SK-MEL-5 (cell line): ENCODE results near the gene COL15A1. TPM values are rescaled to one million over a fixed set of nuclear protein-coding genes. Genes with fewer than 3 reads are reported as not detected.

ENCODE experiments used
- DNase-seq: peaks from one replicate; pipeline ENCODE4 v3.0.0-alpha.2; 2016; ENCODE audit warnings: low read depth, low spot score
- in situ Hi-C: cut with HindIII; loops from 2 replicates; pipeline ENCODE4 v1.10.0; 2016; ENCODE audit warnings: low sequenced_read_pairs, high pct_unique_total_duplicates, low pct_unique_long_range_greater_than_20kb
- total RNA-seq: library from RNA; depleted of rRNA; stranded (reverse); fragments of >200 nt; shearing (Covaris generic); gene quantifications from 2 replicates; pipeline ENCODE4 v1.2.3, GENCODE V29; 2014

The COL15A1 gene
- total RNA-seq, 1 experiment from 2014 or later, result 0.77 TPM

DNA sequence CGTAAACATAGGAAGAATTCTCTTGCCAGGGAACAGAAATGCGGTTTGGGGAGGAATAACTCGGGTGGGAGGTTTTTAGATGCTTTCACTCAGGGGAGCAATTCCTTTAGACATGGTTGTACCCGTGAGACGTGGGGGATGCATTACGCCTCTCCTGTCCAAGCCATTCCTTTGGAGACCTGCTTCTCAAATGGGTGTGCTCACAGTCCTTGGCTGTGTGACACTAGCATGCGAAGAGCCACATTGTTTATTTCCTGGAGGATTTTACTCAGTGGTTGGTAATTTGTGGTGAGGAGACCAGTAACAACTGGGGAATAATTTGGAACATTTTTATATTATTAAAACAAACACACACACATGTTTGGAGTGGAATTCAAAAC lies 18.5 kb downstream of the COL15A1 start:
- DNase-seq, result no peak
- in situ Hi-C loops, result no loop called here

DNA sequence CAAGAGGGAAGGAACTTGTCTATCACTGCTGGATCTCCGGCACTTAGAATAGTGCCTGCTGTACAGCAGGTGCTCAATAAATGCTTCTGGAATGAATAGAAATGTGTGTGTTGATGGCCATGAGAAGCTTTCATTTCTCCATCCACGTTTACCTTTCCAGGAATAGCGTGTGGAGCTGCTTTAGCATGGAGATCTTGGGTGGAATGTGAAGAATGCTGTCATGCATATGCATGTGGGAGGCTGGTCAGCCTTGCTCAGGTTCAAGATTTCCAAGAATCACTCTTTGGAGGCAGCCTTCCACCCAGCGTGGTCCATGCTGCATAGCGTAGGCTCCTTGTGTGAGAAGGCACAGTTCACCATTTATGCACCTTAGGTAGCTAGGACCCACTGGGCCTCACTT lies 19.2 kb downstream of the COL15A1 start:
- no peak for DNase-seq
- in situ Hi-C loops, result no loop called here

DNA sequence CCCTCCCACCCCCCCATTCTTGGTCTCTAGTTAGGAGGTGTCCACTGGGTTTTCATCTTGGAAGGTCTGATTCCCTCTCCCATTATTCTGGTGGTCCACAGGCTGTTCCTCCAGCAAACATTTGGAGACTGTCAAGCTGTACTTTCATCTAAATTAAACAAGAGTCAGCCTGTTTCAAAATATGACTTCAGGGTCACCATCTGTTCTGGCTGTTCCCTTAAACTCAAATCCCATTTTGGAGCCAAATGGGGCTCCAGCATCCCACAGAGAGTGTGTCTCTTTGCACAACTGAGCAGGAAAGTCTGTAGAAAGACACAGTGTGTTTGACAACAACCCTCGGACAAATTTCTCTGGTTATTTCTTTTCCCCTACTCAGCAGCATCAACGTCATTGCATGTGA lies 20.5 kb downstream of the COL15A1 start:
- in situ Hi-C loops, result no loop called here
- DNase-seq, result no peak

DNA sequence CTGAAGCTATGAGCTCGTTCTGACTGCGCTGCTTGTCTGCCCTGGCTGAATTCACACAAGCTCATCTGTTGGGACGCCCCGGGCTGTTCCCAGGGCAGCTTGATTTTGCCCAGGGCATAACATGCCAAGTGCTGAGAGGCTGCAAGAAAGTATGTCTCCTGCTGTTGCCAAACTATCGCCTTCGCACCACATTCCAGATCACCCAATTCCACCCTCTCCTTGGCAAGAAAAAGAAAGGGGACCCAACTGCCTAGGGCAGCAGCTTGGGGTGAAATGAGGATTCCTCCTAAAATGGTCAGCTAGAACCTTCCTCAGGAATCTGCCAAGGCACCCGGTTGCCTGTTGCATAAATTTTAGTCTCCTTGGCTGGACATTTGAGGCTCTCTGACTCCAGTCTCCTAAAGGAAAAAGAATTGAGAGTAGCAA lies 21.2 kb downstream of the COL15A1 start:
- DNase-seq, result no peak
- in situ Hi-C loops, result no loop called here

DNA sequence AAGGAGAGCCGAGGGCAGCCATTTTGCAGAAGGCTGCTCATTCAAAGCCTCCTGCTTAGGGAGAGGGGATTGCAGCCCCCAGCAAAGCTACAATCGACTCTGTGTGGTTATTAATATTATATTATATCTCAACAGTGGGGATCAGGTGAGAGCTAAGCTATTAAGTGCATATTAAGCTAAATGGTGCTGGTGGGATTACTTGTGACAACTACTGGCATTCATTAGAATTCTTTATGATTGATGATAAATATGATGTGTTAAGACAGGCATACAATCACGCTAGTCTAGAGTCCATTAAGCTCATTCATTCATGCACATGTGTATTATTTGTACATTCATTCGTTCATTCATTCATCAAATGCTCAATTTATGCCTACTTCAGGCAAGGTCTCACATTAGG lies 23.0 kb downstream of the COL15A1 start:
- in situ Hi-C loops, result no loop called here
- no peak for DNase-seq

DNA sequence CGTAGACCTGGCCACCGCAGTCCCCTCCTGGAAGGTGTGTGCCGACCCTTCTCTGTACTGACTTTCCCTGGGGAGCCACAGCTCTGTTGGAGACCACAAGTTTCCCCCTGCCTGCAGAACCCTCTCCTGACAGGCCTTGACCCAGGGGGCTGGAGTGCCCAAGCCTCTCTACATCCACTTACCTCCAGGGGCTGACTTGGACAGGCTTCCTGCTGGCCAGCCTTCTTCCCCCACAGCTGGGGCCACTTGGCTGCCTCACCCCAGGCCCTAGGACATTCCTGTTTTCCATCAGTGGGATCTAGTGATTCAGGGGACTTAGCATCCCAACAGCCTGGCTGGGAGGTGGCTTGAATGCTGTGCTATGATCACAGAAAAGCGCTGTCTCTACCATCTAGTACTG lies 23.6 kb downstream of the COL15A1 start:
- DNase-seq, result no peak
- in situ Hi-C loops, result no loop called here

DNA sequence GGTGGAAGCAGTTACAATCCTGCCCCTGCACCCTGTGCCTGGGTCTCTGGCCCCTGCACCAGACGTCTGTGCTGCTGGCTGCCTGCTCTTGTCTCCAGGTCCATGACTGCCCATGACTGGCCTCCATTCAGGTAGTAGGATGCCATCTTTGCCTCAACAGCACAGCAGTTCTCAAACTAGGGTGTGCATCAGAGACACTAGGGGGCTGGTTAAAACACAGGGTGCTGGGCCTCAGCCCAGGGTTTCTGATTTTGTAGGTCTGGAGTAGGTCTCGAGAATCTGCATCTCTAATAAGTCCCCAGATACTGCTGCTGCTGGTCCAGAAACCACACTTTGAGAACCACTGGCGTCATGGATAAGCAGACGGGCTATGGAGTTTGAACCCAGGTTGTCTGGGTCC lies 24.0 kb downstream of the COL15A1 start:
- DNase-seq, result no peak
- in situ Hi-C loops, result no loop called here

DNA sequence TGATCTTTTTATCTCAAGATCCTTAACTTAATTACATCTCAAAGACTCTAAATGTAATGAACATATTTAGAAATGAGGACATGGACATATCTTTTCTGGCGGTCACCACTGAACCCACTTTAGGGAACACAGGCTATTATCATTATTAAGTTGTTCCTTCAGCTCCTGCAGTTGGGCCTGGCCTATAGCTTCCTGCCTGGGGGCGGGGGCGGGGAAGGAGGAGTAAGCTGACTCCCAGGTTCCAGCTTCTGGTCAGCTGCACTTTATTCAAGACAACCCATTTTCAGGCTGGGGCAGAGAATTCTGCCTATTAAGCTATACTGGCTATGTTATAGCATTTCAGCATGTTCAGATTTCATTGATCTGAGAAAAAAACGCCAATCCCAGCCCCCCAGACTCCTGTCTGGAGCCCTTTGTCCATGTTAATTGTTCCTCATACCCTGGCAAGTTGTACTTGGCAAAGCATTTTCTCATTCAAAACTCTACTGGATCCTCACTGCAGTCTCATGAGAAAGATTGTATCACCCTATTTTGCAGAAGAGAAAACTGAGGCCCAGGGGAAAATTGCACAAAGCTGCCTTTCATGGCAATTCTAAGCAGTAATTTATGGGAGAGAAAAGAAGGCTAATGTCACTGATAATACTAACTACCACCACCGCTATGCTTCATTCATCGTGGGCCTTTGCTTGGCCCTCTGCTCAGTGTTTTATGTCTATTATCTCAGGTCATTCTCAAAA lies 25.1 kb downstream of the COL15A1 start:
- no peak for DNase-seq
- in situ Hi-C loops, result no loop called here

DNA sequence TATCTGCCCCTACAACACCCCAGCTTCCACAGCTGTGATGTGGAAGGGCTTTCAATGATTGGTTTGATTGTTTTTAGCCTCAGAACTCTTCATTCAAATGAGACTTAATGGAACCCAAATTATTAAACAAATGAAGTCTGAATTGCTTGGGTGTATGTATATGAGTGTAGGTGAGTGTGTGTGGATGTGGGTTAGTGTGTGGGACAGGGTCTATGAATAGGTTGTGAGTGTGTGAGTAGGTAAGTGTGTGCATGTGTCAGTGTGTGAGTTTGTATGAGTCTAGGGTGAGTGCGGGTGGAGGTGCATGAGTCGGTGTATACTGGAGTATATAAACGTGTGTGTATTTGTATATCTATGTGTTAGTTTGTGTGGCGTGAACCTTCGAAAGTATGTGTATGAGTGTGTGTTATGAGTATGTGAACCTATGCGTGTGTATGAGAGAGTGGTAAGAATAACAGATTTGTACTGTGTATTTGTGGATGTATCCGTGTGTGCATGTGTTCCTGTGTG lies 26.9 kb downstream of the COL15A1 start:
- in situ Hi-C loops, result no loop called here
- no peak for DNase-seq

DNA sequence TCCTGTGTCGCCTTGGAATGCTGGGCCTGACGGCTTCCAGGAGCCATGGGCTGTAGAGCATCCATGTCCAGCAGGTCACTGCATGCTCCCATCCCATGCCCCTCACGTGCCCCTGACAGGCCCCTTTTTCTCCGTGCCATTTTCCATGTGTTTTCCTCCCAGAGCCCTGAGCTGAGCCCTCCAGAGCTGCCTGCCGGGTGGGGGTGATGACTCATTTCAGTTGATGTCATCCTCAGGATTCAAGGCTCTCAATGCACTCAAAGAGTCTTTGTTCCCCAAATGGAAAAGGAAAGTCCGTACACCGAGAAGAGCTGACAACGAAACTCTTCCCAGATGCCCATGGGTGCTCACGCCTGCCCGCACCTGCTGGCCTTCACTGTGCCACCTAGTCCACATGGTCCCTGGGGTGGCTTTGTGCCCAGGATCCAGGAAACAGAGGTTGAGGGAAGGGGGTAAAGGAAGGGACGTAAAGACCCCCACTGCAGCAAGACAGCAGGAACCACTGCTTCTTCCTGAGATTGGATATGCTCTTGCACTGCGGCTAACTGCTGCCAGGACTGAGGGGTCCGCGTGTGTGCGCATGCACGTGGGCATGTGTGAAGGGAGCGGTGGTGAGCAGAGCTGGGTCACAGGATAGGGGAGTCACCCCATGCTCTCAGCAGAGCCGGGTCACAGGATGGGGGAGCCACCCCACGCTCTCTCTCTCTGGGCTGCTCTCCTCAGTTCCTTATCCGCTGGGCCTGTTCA lies 27.6 kb downstream of the COL15A1 start:
- peak; percentile 96 for DNase-seq
- in situ Hi-C loops, result no loop called here

DNA sequence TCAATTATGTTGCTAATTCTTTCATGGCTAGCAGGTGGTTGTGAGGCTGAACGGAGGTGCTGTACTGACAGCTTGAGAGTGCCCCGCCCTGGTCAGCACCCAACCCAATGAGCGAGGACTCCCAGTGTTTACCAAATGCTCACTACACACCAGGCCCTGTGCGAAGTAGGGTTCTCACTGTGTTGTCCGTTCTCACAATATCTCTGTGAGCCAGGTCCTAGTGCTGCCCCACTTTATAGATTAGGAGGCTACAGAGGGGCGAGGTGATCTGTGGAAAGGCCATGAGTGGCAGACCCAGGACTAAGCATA lies 28.2 kb downstream of the COL15A1 start:
- in situ Hi-C loops, result no loop called here
- no peak for DNase-seq

DNA sequence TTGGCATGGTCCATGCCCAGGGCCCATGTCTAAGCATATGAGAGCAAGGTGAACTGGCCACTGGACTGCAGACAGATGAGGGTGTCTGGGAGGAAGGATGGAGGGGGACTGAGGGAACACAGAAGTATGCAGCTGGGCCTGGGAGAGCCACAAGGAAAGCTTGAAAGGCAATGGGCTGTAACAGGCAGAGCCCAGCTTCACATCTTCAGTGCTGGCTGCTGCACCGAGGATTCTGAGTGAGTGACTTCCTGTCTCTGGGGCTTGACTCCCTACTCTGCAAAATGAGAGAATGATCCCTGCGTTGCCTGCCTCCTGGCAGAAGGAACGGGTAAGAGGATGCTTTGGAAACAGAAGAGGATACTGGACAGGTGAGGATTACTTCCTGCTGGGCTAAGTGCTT lies 29.0 kb downstream of the COL15A1 start:
- peak; percentile 18 for DNase-seq
- in situ Hi-C loops, result no loop called here

DNA sequence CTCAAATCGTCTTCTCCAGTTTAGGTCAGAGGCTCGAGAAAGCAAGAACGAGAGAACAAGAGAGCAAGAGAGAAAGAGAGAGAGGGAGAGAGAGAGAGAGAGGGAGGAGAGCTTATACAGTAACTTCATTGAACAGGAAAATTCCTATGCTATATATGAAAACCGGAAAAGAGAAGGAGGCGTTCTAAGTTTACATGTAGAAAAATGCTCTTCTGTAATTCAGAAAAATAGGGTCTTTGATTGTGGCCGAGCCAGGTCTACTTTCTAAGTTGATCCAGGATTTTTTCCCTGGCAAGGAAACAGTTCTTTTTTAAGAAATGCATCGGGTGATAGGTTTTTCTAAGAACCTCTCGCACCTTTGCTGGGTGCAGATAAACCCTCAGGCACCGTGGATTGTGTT lies 29.5 kb downstream of the COL15A1 start:
- DNase-seq, result peak; percentile 61
- in situ Hi-C loops, result no loop called here

DNA sequence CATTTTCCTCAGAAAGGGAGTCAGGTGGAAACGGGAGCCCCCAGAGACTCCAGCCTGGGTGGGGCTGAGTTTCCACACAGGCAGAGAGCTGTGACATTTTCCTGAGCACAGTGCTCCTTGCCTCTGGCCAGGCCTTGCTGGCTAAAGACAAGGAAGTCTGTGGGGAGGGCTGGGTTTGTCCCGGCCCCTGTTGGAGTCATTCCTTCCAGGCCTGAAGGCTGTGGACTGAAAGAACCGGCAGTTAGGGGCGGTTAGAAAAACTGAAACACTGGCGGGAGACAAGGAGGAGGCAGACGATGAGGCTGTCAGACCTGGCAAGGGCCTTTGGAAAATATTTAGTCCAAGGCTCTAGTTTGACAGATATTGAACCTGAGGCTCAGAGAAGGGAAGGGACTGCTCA lies 29.9 kb downstream of the COL15A1 start:
- in situ Hi-C loops, result no loop called here
- no peak for DNase-seq

DNA sequence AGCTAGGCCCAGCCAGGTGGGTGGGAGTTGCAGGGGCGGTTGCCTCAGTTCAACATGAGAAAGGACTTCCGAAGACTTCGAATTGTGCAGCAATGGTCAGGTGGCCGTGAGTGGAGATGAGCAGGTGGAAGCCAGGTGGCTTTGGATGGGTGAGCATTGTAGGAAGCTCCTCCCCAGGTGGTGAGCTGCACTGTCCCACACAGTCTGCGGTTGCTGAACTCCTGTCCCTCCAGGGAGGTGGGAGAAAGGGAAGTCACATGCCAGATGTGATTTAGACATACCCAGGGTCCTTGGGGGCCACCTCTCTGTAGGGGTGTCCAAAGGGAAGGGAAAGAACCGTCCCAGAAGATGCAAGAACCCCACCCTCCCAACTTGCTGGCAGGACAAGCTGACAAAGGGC lies 30.4 kb downstream of the COL15A1 start:
- no peak for DNase-seq
- in situ Hi-C loops, result no loop called here

DNA sequence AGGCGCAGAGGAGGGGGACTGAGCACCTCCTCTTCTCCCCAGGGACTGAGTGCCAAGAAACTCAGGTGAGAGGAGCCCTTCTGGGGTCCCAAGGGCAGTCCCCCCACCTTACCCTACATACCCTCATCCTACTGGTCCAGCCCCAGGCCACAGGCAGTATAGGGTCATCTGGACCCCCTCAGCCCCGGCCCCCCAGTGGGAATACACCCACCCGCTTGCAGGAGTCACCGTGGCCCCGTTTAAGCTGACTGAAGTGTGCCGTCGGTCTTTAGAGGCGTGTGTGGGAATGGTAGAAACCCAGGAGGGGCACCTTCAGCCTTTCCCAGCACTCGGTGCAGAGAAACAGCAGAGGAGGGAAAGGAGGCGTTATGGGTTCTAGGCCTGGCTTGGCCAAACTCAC lies 30.8 kb downstream of the COL15A1 start:
- in situ Hi-C loops, result no loop called here
- DNase-seq, result no peak

DNA sequence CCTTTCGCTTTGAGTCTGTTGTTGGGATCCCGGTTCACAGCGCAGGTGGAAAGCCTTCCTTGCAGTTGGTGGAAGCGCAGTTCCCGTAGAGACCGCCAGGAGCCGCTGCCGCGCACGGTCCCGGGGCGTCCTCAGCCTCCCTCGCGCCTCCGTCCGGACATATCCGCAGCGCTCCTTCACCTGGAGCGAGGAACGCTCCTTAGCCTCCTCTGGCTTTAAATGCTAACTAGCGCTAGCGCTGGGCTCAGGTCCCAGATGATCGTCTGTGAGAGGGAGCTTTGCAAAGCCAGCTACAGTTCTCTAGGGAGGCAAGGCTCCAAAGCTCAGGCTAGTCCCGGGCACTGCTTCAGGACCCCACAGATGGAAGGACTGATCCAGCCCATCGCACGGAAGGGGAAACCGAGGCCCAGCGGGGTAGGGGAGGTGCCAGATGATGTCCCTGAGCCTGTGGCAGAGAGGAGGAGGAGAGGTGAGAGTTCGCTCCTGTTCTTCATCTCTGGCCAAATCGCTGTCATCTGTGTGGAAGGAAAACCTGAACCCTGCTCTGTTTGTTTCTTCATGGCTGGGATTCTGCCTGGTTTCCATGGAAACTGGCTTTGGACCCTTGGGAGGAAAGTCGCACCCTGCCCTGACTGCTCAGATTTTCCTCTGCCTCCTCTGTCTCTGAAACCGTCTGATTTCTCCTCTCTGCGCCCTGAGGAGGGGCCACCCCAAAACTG lies 31.4 kb downstream of the COL15A1 start:
- peak; percentile 78 for DNase-seq
- in situ Hi-C loops, result no loop called here

DNA sequence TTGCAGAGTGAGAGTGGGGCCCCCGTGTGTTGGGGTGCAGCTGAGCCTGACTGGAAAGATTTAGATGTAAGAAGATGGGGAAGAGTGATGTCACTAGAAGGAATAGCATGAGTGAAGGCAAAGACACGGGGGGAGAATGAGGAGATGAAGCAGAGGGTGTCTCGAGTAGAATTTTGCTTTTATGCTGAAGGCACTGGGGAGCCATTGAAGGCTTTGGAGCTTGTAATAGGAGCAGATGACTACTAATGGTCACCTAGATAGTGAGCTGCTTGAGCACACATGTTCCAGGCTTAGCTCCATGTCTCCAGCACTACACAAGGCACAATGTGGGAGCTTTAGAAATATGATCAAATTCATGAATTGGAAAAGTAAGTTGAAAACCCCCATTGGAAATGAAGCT lies 32.1 kb downstream of the COL15A1 start:
- DNase-seq, result no peak
- in situ Hi-C loops, result no loop called here

DNA sequence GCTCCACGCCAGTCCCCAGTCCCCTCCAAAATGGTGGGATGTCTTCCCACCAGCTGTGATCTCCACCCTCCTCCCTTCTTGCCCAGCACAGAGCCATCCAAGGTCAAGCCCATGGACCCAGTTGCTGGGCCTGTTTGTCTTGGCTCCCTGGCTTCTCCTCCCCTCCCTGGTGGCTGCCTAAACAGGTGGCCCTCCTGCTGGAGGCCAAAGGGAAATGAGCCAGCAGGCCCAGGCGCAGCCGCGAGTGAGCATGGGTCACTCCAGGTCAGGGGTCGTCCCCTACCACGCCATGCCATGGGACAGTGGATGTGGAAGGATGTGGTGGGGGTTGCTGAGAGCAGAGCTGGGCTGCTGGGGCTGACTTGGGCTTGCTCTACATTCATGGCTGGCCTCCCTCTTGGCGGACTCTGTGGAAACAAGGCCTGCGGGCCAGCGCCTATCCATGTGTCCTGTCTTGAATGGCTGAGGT lies 33.6 kb downstream of the COL15A1 start:
- DNase-seq, result no peak
- in situ Hi-C loops, result no loop called here
